GM12872 (cell line): ENCODE measurements around the gene WDR27.

Source experiments
- CTCF ChIP-seq: IDR thresholded peaks from 3 replicates; pipeline ENCODE4 v1.5.1; 2011; ENCODE audit warnings: low read depth, mild to moderate bottlenecking, low read length, moderate library complexity; ENCODE audit not compliant: insufficient read depth

WDR27 gene

GRCh38 chr6:169502445-169502844 lies 199.4 kb downstream of the WDR27 start:
- TF ChIP-seq CTCF: no peak

- TF ChIP-seq CTCF: no peak
These were observed 200.0 kb downstream of the WDR27 start for GRCh38 chr6:169501777-169502313.

GRCh38 chr6:169501128-169501527 lies 200.7 kb downstream of the WDR27 start:
- no peak for TF ChIP-seq CTCF

- no peak for TF ChIP-seq CTCF
These were observed 201.1 kb downstream of the WDR27 start for GRCh38 chr6:169500688-169501087.

GRCh38 chr6:169499848-169500247 lies 202.0 kb downstream of the WDR27 start:
- no peak for TF ChIP-seq CTCF

- no peak for TF ChIP-seq CTCF
These were observed 202.8 kb downstream of the WDR27 start for GRCh38 chr6:169498916-169499513.

GRCh38 chr6:169495601-169496000 lies 206.2 kb downstream of the WDR27 start:
- TF ChIP-seq CTCF: no peak

GRCh38 chr6:169494038-169494437 lies 207.8 kb downstream of the WDR27 start:
- TF ChIP-seq CTCF: no peak
